NCI-H1930 (cell line): ENCODE data around the gene PPFIA2.

Source experiments
- DNase-seq, 2 experiments: peaks; one replicate each; lab custom pipeline; 2025; lab: John Stamatoyannopoulos, UW

PPFIA2 gene

DNA sequence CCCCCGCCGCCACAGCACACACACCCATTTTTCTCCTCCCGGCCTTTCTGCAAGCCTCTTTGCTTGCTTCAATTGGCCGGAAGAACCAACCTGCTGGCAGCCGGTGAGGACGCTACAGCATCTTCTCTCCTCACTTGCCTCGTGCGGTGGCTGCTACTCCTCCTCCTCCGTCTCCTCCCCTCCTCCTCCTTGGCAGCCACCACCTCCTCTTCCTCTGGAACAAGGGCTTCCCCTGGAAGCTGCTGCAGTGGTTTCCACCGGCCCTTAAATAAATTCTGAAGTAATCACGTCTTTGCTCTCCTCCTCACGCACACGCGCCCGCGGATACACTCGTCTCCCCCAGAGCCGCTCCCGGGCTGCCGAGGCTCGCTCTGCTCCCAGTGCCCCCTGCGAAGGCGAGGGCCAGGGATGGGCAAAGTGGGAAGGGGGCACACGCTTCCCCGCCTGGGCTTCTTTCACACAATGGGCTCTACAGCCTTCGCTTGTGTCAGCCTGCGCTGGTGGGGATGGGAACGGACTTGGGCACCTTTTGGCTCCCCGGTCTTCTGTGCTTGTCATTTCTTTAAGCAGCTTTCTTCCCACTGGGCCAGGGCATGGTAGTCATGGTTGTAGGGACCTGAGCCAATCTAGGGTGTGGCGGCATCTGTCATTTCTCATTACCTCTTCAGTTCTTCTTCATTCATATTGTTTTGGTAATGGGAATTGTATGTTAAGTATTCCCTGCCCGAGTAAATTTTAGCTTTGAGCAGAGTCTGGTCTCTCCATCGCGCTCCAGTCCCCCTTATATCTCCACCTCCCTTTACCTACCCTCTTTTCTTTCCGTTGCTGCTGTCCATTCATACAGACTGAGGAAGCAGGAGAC is at the start of gene PPFIA2:
PPFIA2 (minus strand) TSS at position 161 of the 862 bp plus-strand sequence.
- peak in 1 of 2 experiments; percentile 7 for DNase-seq

GRCh38 chr12:81800298-81801148 is 41.4 kb upstream of the PPFIA2 start:
- no peak for DNase-seq

- DNase-seq, result no peak
Measured at GRCh38 chr12:81798294-81798693, 39.1 kb upstream of the PPFIA2 start.

GRCh38 chr12:81797100-81797499 is 38.0 kb upstream of the PPFIA2 start:
- no peak for DNase-seq

DNA sequence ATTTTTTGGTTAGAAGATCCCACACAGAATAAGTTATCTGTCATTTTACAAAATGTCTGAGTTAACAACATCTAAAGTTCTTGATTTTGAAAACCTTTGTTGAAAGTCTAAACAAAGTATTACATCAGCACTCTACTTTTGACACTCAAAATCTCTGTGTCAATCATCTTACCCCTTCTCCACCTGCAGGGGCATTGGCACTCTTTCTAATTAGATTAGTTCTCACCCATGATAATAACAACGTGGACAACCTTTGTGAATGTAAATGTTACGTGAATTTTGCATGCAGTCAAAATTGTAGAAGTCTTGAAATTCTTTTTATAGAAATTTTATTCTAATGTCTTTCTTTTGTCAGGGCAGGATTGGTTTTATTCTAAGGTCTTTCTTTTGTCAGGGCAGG is 33.5 kb upstream of the PPFIA2 start:
- no peak for DNase-seq

DNA sequence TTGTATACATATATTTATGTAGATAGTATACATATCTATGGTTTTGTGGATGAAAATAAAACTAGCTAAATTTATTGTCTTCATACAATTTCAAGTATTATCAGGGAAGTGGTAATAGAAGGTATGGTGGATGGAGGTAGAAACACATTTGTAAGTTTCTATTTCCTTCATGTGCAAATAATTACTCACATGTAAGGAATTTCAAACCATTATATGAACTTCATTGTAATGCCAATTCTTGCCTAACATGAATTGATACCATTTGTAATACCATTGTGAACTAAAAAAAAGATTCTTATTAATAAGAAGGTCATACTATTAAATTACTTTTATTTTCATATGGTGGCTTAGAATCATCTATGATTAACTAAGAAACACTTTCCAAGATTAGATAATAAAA is 20.1 kb upstream of the PPFIA2 start:
- no peak for DNase-seq

GRCh38 chr12:81778719-81779118 is 19.6 kb upstream of the PPFIA2 start:
- no peak for DNase-seq

DNA sequence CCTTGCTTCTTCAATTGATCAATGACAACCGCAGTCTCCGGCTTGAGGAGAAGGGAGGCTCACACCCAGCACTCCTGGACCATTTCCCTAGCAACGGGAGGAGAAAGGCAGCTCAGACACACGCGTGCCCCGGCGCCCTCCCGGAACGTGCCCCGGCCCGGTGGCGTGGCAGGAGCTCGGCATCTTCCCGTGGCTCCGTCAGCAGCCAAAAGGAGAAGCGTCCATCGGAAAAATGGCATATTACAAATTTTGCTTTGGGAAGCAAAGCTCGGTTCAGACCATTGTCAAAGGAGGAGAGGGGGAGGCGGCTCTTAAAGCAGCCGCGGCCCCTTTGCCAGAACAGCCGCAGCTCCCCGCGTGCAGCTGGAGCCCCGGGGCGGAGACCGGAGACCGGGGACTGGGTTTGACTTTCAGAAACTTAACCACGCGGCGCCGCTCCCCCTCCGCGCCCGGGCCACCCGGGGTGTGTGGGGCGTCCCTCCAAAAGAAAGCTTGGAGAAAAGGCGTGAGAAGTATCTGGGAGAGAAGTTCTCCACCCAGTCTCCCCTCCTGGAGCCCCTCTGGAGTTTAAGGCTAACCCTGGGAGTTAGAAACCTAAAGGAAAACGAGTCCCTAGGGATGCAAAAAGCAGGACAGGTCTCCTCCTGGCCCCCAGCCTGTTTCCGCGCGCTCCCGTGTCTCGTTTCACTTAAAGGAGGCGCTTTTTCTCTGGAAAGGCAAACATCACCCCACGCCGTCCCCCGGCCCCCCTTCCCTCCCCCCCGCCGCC is 545 bp downstream of the PPFIA2 start:
- DNase-seq, result peak in 1 of 2 experiments; percentile 30

DNA sequence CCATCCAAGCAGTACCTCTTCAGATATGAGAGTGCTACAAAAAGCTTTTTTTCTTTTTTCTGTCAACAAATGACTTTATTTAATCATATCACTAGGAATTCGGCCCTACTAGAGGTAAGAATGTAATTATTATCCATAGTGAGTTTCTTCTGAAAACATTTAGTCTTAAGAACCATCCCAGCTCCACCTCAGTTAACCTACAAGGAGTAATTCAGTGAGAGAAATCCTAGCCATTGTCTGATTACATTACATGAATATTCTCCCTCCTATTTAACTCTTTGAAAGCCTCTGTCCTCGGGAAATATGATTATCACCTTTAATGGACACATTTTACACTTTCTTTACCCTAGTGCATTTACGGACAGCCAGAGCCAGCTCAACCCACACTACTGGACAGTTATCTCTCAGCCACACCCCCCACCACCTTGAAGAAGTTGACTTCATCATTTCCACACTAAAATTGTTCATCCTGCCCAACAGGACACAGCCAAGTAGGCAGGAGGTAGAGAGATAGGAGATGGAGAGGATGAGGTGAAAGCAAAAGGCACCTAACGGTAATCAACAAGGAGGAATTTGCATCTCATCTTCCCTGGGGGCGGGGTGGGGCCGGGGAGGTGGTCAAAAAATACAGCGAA is 1.3 kb downstream of the PPFIA2 start:
- DNase-seq, result no peak

DNA sequence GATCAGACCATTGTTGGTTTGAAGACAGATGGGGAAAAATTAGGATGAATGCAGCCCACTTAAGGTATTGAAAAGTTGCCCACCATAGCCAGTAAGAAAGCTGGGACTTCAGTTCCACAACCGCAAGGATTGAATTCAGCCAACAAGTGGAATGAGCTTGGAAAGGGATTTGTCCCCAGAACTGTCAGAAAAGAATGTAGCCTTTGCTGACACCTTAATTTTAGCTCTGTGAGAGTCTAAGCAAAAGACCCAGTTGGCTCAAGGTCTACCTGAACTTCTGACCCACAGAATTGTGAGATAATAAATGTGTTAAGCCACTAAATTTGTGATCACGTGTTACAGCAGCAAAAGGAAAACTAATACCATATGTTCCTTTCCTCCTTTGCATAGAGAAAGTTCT is 29.4 kb downstream of the PPFIA2 start:
- DNase-seq, result no peak

DNA sequence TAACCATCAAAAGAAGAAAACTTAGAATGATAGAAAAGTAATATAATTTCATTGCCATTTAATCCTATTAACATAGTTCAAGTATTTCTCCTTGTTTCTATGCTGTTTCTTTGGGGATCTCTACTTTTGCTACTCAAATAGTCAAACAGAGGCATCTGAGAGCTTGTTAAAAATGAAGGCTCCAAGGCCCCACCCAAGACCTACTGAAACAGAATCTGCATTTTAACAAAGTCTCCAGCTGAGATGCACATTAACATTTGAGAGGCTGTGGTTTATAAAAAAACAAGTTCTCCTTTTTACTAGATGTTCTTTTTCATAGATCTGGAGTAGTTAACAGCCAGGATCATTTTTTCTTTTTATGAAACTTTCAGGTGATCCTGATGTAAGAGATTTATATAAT is 31.8 kb downstream of the PPFIA2 start:
- DNase-seq, result no peak

DNA sequence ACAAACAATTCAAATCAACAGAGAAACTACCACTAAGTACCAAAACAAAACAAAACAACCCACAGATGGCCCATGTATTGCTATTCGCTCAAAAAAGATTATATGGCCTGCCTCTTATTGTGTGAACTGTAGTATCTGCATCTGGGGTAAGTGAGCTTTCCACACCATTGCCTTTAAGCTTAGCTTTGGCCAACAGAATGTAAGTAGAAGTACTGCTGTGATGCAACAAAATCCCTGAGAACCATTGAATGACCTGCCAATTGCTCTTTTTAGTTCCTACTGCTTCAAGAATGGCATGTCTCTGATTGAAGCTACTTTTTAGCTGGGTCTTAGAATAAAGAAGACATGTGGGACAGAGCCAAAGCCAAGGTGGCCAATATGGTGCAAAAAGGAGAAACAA is 32.5 kb downstream of the PPFIA2 start:
- DNase-seq, result no peak

DNA sequence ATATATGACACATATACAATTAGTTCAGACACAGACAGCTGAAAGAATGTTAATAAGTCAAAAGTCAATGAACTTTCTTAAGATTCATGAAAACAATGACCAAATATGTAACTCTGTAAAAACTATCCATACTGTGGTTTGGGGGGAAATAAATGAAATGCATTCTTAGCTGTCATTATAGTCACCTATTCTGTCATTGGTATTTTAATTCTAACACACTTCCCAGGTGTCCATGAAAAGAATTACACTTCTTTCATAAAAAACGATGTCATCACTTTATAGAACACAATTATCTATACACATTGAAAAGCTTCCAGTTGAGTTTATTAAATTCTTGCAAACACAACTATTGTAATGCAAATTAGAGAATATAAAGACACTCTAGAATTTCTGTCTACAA is 35.8 kb downstream of the PPFIA2 start:
- DNase-seq, result no peak

- DNase-seq, result no peak
Measured at GRCh38 chr12:81722004-81722403, 37.1 kb downstream of the PPFIA2 start.

DNA sequence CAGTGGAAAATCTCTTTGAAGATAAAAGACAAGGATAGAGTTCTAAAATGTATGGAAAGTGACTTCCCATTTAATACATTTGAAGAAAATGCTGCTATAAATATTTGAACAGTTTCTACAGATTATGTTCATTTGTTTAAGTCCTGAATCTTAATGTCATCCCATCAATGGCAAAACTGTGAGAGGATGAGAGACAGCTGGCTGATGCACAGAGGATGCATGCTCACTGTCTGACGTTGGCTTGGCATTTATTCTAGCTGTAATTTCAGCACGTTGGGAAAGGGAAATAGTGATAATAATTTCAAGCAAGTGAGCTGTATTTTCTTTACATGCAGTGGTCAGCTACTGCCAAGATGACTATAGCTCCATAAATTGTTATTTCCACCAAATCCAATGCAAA is 40.5 kb downstream of the PPFIA2 start:
- DNase-seq, result no peak

DNA sequence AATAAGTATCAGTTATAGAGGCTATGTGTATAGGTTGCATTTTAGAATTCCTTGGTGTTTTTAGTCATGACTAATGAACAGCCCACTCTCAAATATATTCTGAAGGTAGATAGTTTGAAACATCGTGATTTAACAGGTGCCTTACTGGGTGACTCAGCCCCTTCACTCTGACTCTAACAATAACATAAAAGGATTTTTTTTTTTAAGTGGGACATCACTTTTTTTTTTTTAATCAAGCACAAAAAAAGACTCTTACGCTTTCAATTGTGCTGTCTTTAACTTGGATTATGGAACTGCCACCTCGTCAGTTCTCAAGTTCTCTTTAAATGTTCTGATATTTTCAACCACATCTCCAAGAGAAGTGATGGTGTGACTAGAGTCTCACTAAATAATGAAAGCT is 46.6 kb downstream of the PPFIA2 start:
- DNase-seq, result no peak

DNA sequence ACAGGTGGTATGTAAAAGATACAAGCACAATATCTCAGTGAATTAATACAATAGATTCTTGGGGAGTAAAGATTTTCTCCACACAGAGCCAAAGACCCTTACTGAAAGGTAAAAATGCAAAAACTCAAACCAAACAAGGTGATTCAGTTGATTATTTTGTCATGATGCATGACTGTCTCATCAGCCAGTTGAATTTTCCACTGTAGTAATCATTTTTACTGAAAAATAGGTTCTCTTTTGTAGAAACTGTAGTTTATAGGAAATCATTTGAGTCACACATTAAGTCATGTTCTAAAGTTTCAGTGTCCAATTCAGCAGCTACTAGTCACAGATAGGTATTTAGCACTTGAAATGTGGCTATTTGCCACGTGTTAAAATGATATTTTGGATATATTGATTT is 53.6 kb downstream of the PPFIA2 start:
- no peak for DNase-seq

DNA sequence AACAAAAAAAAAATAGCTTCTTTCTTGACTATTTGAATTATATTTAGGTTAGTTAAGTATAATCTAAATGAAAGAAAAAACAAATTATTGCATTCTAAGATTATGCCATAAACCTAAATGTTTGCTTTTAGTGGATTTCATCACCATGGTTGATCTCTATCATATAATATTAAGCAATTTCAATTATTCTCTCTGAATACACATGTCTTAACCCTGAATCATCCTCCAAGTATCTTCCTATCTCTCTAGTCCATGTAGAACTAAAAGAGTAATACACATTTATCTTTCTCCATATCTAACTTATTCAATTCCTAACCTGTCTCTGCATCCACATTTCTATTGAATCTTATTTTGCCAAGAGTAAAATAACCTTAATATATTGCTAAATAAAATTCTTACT is 59.6 kb downstream of the PPFIA2 start:
- no peak for DNase-seq

- DNase-seq, result no peak
Measured at GRCh38 chr12:81692008-81692407, 67.1 kb downstream of the PPFIA2 start.

DNA sequence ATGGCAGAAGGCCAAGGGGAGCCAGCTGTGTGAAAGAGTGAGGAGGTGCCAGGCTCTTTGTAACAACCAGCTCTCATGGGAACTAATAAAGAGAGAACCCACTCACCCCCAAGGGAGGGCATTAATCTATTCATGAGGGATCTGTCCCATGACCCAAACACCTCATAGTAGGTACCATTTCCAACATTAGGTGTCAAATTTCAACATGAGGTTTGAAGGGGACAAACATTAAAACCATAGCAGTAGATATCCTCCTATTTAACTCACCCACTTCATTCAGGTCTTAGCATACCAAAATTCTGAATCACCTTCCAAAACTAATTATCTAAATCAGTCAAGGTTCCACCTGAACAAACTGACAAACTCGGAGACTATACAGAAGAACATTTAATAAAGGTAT is 75.3 kb downstream of the PPFIA2 start:
- no peak for DNase-seq

DNA sequence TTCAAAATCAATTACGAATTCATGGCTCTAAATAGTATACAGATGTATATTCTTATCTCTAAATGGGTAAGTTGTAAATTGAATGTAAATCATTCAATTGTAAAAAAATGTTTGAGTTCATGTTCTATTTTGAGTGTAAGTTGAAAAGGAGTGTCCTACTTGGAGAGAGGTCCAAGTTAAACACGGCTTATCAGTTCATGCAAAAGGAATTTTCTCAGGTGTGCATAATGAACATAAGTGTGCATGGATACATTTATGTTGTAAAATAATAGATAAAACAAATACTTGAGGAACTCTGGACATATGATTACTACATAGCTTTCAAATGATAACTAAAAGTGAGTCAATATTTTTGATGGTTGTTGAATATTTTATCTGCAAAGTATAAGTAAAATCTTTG is 79.5 kb downstream of the PPFIA2 start:
- DNase-seq, result no peak

- no peak for DNase-seq
Measured at GRCh38 chr12:81670759-81671158, 88.4 kb downstream of the PPFIA2 start.
